Liver (tissue), 9 donors: ENCODE results near the gene WRAP73. TPM values are rescaled to one million over a fixed set of nuclear protein-coding genes. Genes with fewer than 3 reads are reported as not detected.

Experiments used
- DNase-seq: peaks from one replicate; pipeline ENCODE4 v3.0.0-alpha.2; 2017; ENCODE audit warnings: low spot score
- H3K27ac ChIP-seq, 2 donors: one replicate each; pipeline ENCODE4 v1.7.0; 2013; ENCODE audit warnings: inconsistent platforms in 2 of 2, low read length in 2 of 2, control low read depth in 1 of 2, low read depth in 1 of 2, mild to moderate bottlenecking in 1 of 2
- H3K27me3 ChIP-seq, 4 donors: one replicate each; pipeline versions ENCODE4 v1.6.1 to v1.7.0; 2013; ENCODE audit warnings: low read length in 3 of 4, inconsistent platforms in 1 of 4, mild to moderate bottlenecking in 1 of 4, moderate library complexity in 1 of 4; ENCODE audit not compliant: control insufficient read depth in 4 of 4, insufficient read depth in 4 of 4
- H3K36me3 ChIP-seq, 4 donors: one replicate each; pipeline versions ENCODE4 v1.6.1 to v1.7.0; 2013; ENCODE audit warnings: low read length in 3 of 4, mild to moderate bottlenecking in 3 of 4, low read depth in 1 of 4, moderate library complexity in 1 of 4; ENCODE audit not compliant: control insufficient read depth in 4 of 4, insufficient read depth in 3 of 4
- H3K4me1 ChIP-seq, 4 donors: one replicate each; pipeline versions ENCODE4 v1.6.1 to v1.7.0; 2013; ENCODE audit warnings: low read length in 3 of 4, mild to moderate bottlenecking in 3 of 4, moderate library complexity in 1 of 4; ENCODE audit not compliant: control insufficient read depth in 4 of 4, insufficient read depth in 4 of 4
- H3K4me3 ChIP-seq, 3 donors: one replicate each; pipeline versions ENCODE4 v1.6.1 to v1.7.0; 2013; ENCODE audit warnings: low read length in 3 of 3, control low read depth in 1 of 3, low read depth in 1 of 3, mild to moderate bottlenecking in 1 of 3
- H3K9ac ChIP-seq, 2 donors: one replicate each; pipeline ENCODE4 v1.7.0; 2013; ENCODE audit warnings: low read length in 2 of 2, mild to moderate bottlenecking in 2 of 2, moderate library complexity in 2 of 2, control low read depth in 1 of 2, low read depth in 1 of 2
- H3K9me3 ChIP-seq, 4 donors: one replicate each; pipeline versions ENCODE4 v1.6.1 to v1.7.0; 2013; ENCODE audit warnings: low read length in 3 of 4; ENCODE audit not compliant: control insufficient read depth in 4 of 4
- ATF3 ChIP-seq: IDR thresholded peaks from 2 replicates; pipeline ENCODE4 v1.6.1; 2016; ENCODE audit warnings: antibody characterized with exemption
- CTCF ChIP-seq: fragments of 150-350 bp; IDR thresholded peaks from 2 replicates; pipeline ENCODE4 v1.5.1; 2017; ENCODE audit warnings: improper control_type of control experiment, low read depth, low read length; ENCODE audit not compliant: missing input control
- EGR1 ChIP-seq, 2 donors: IDR thresholded peaks; 2 replicates each; pipeline ENCODE4 v1.6.1; 2016 to 2018; ENCODE audit warnings: antibody characterized with exemption in 2 of 2, low read depth in 2 of 2
- FOXA1 ChIP-seq: IDR thresholded peaks from 2 replicates; pipeline ENCODE4 v1.6.1; 2016; ENCODE audit warnings: antibody characterized with exemption
- FOXA2 ChIP-seq: IDR thresholded peaks from 2 replicates; pipeline ENCODE4 v1.6.1; 2016; ENCODE audit warnings: antibody characterized with exemption
- GABPA ChIP-seq, 2 donors: IDR thresholded peaks in 1 of 2; conservative IDR thresholded peaks in 1 of 2; 2 replicates each; pipeline ENCODE4 v1.6.1; 2016; ENCODE audit warnings: antibody characterized with exemption in 2 of 2, mild to moderate bottlenecking in 1 of 2, moderate library complexity in 1 of 2
- HNF4A ChIP-seq, 2 donors: conservative IDR thresholded peaks; 2 replicates each; pipeline ENCODE4 v1.6.1; 2016; ENCODE audit warnings: antibody characterized with exemption in 2 of 2, mild to moderate bottlenecking in 2 of 2
- HNF4G ChIP-seq: IDR thresholded peaks from 2 replicates; pipeline ENCODE4 v1.6.1; 2016; ENCODE audit warnings: antibody characterized with exemption
- JUND ChIP-seq, 2 donors: IDR thresholded peaks; 2 replicates each; pipeline ENCODE4 v1.6.1; 2016; ENCODE audit warnings: antibody characterized with exemption in 2 of 2
- MAX ChIP-seq: IDR thresholded peaks from 2 replicates; pipeline ENCODE4 v1.6.1; 2016; ENCODE audit warnings: antibody characterized with exemption
- NR2F2 ChIP-seq: IDR thresholded peaks from 2 replicates; pipeline ENCODE4 v1.6.1; 2016; ENCODE audit warnings: antibody characterized with exemption
- RAD21 ChIP-seq, 2 donors: IDR thresholded peaks; 2 replicates each; pipeline ENCODE4 v1.6.1; 2016; ENCODE audit warnings: antibody characterized with exemption in 2 of 2, mild to moderate bottlenecking in 2 of 2
- RXRA ChIP-seq, 2 donors: IDR thresholded peaks; 2 replicates each; pipeline ENCODE4 v1.6.1; 2017 to 2018; ENCODE audit warnings: antibody characterized with exemption in 2 of 2, mild to moderate bottlenecking in 1 of 2
- TAF1 ChIP-seq: conservative IDR thresholded peaks from 2 replicates; pipeline ENCODE4 v1.6.1; 2016; ENCODE audit warnings: antibody characterized with exemption, mild to moderate bottlenecking
- YY1 ChIP-seq: IDR thresholded peaks from 2 replicates; pipeline ENCODE4 v1.6.1; 2016; ENCODE audit warnings: antibody characterized with exemption, mild to moderate bottlenecking
- ZBTB33 ChIP-seq: IDR thresholded peaks from 2 replicates; pipeline ENCODE4 v1.6.1; 2016; ENCODE audit warnings: antibody characterized with exemption
- whole genome bisulfite sequencing: extraction: QIAGEN DNeasy Blood & Tissue Kit; methylation state at CpG from one replicate; pipeline ENCODE4 v1.1.7; 2013; 5-methylcytosine and 5-hydroxymethylcytosine counted together
- polyA plus RNA-seq, 2 donors: library from polyadenylated mRNA; stranded (reverse) in 1 of 2; unstranded in 1 of 2; fragments of 200-250 nt in 1 of 2; fragments of >200 nt in 1 of 2; fragmentation: Nextera tagmentation in 1 of 2; extraction: Ambion mirVana in 1 of 2; gene quantifications; one replicate each; pipeline versions ENCODE4 v1.2.1 to v1.2.3, GENCODE V29; 2013 to 2015
- total RNA-seq, 2 donors: library from RNA; depleted of rRNA; stranded (reverse); fragments of >200 nt; gene quantifications; one replicate each; pipeline ENCODE4 v1.2.3, GENCODE V29; 2014
- donor health status: healthy.
- donor health status: healthy.
- donor health status: healthy.
- donor health status: healthy.
- donor health status: healthy.

Gene WRAP73
- total and polyA plus RNA-seq, 4 donors, result 7.6 to 14.6 (median 10.0) TPM

GRCh38 chr1:3673381-3674099 lies 23.6 kb upstream of the WRAP73 start (continued):
- TF ChIP-seq MAX, result no peak
- TF ChIP-seq YY1, result no peak
- TF ChIP-seq EGR1 (IDR thresholded peaks at IDR 0.05; ENCODE audit: low read depth in 2 of 2), result no peak
- no peak for TF ChIP-seq FOXA1
- TF ChIP-seq HNF4A (conservative IDR thresholded peaks at IDR 0.05), result no peak
- TF ChIP-seq TAF1, result no peak

- no peaks in the 10 kb centered on the region for H3K27me3 ChIP-seq
- DNase-seq, result no peak
- H3K27ac ChIP-seq, result no peak overlapping the region
Observed at GRCh38 chr1:3672971-3673361, 23.1 kb upstream of the WRAP73 start.

GRCh38 chr1:3672231-3672970 lies 22.5 kb upstream of the WRAP73 start:
- Histone ChIP-seq H3K4me3 (no peak overlapping the region), H3K27me3 (no peaks in the 10 kb centered on the region), H3K4me1 (peaks cover 5 to 15% (median 8%) of the 10 kb centered on the region in 4 donors), H3K9me3 (no peaks in the 10 kb centered on the region), H3K36me3 (no peaks in the 10 kb centered on the region), H3K27ac (no peak overlapping the region), H3K9ac (no peak overlapping the region)
- no peak for DNase-seq
- WGBS, result 85% methylated on average over 21 of the region's 21 CpGs
- TF ChIP-seq NR2F2 (no peak), EGR1 (IDR thresholded peaks at IDR 0.05; ENCODE audit: low read depth in 2 of 2) (no peak), ATF3 (no peak), GABPA (IDR thresholded peaks at IDR 0.05 in 1 of 2, conservative IDR thresholded peaks at IDR 0.05 in 1 of 2) (no peak), FOXA2 (no peak), JUND (IDR thresholded peaks at IDR 0.05) (no peak), YY1 (no peak)

More at GRCh38 chr1:3672971-3673361, 23.1 kb upstream of the WRAP73 start:
- 87% methylated on average over 17 of the region's 17 CpGs for WGBS
- peaks cover 5 to 15% (median 8%) of the 10 kb centered on the region in 4 donors for H3K4me1 ChIP-seq
- H3K9me3 ChIP-seq, result no peaks in the 10 kb centered on the region
- H3K36me3 ChIP-seq, result no peaks in the 10 kb centered on the region
- H3K4me3 ChIP-seq, result no peak overlapping the region
- TF ChIP-seq TAF1 (no peak), JUND (IDR thresholded peaks at IDR 0.05) (no peak), EGR1 (IDR thresholded peaks at IDR 0.05; ENCODE audit: low read depth in 2 of 2) (no peak)
- H3K9ac ChIP-seq, result no peak overlapping the region

GRCh38 chr1:3671371-3672180 lies 21.7 kb upstream of the WRAP73 start:
- no peak for DNase-seq
- no peak overlapping the region for H3K27ac ChIP-seq
- H3K4me3 ChIP-seq, result no peak overlapping the region
- peaks cover 5 to 20% (median 8%) of the 10 kb centered on the region in 4 donors for H3K4me1 ChIP-seq
- 64% methylated on average over 29 of the region's 29 CpGs for WGBS
- no peak overlapping the region for H3K9ac ChIP-seq
- H3K9me3 ChIP-seq, result no peaks in the 10 kb centered on the region
- no peaks in the 10 kb centered on the region for H3K27me3 ChIP-seq
- TF ChIP-seq ZBTB33 (no peak), RAD21 (IDR thresholded peaks at IDR 0.05) (no peak), FOXA2 (no peak), HNF4G (no peak), RXRA (IDR thresholded peaks at IDR 0.05) (no peak), JUND (IDR thresholded peaks at IDR 0.05) (no peak), CTCF (no peak), GABPA (IDR thresholded peaks at IDR 0.05 in 1 of 2, conservative IDR thresholded peaks at IDR 0.05 in 1 of 2) (no peak), ATF3 (no peak), EGR1 (IDR thresholded peaks at IDR 0.05; ENCODE audit: low read depth in 2 of 2) (no peak), NR2F2 (no peak), FOXA1 (no peak), YY1 (no peak), HNF4A (conservative IDR thresholded peaks at IDR 0.05) (no peak)
- no peaks in the 10 kb centered on the region for H3K36me3 ChIP-seq
